Activated B cell treated with CpG ODN at 0.5 μM for 24 hours (primary cell): ENCODE data around the gene RPN1. TPM values are rescaled to one million over a fixed set of nuclear protein-coding genes. Genes with fewer than 3 reads are reported as not detected.

Experiments used
- ATAC-seq: fragments of 200-7000 bp; cut with Tn5 transposase; one replicate; pipeline ENCODE4 v1.10.0; 2021; ENCODE audit warnings: low read depth, mild to moderate bottlenecking, moderate library complexity
- CTCF ChIA-PET: fragments of 350-600 bp; sonication (Branson Sonifier 250); formaldehyde crosslinking; loops from one replicate; lab custom pipeline; 2021; ENCODE audit warnings: antibody characterized with exemption; lab: Charles Lee
- POLR2A ChIA-PET: fragments of 350-600 bp; sonication (Branson Sonifier 250); formaldehyde crosslinking; loops from one replicate; lab custom pipeline; 2021; ENCODE audit warnings: antibody characterized with exemption; lab: Charles Lee
- DNase-seq: peaks from one replicate; pipeline ENCODE4 v3.0.0; 2022
- H3K27ac Mint-ChIP-seq: one replicate; pipeline ENCODE4 v1.8.0; 2020; ENCODE audit warnings: mixed read lengths
- H3K27me3 Mint-ChIP-seq: one replicate; pipeline ENCODE4 v1.8.0; 2021; ENCODE audit warnings: mixed read lengths
- H3K36me3 Mint-ChIP-seq: one replicate; pipeline ENCODE4 v1.8.0; 2021; ENCODE audit warnings: low read depth, mixed read lengths
- H3K4me1 Mint-ChIP-seq: one replicate; pipeline ENCODE4 v1.8.0; 2021; ENCODE audit warnings: mixed read lengths
- H3K4me3 Mint-ChIP-seq: one replicate; pipeline ENCODE4 v1.8.0; 2020; ENCODE audit warnings: mild to moderate bottlenecking, mixed read lengths
- H3K9me3 Mint-ChIP-seq: one replicate; pipeline ENCODE4 v1.8.0; 2020; ENCODE audit warnings: mixed read lengths
- intact Hi-C: fragments of 100-400 bp; cut with micrococcal nuclease; formaldehyde crosslinking; loops from one replicate; pipeline ENCODE4 v1.15.1; 2024
- total RNA-seq: library from RNA; stranded (reverse); gene quantifications from 2 replicates; pipeline ENCODE4 v1.2.3, GENCODE V29; 2022
- TF ChIP-seq, protein P1 (sequence below): fragments of 200-600 bp; IDR thresholded peaks from one replicate; pipeline ENCODE4 v1.8.0; 2022; ENCODE audit warnings: antibody characterized with exemption, mild to moderate bottlenecking

Gene RPN1
- total RNA-seq, 1 donor from 2014 or later, result 93.4 TPM

DNA sequence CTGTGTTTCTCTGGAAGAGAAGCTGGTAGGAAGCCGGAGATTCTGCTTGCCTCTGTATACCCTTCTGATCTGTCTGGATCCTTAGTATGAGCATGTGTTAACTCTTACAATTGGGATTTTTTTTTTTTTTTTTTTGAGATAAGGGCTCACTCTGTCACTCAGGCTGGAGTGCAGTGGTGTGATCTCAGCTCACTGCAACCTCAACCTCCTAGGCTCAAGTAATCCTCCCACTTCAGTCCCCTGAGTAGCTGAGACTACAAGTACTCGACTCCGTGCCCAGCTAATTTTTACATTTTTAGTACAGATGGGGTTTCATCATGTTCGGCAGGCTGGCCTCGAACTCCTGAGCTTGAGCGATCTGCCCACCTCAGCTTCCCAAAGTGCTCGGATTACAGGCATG is 44.5 kb downstream of the RPN1 start:
- ATAC-seq (no peak), DNase-seq (no peak)
- POLR2A ChIA-PET, result no interaction called here
- Mint-ChIP-seq H3K4me3 (no peak overlapping the region), H3K27ac (no peak overlapping the region), H3K27me3 (no peaks in the 10 kb centered on the region), H3K9me3 (no peaks in the 10 kb centered on the region), H3K36me3 (no peaks in the 10 kb centered on the region), H3K4me1 (peaks cover 2% of the 10 kb centered on the region)
- intact Hi-C loops, result loop anchor here (5.0 kb wide), 1 partner anchor 114 kb away; the partner anchor contains the start of gene GATA2
- CTCF ChIA-PET, result interaction anchor here (1.8 kb wide), 1 partner anchor 181 kb away, joined by 5 read pairs; no protein-coding TSS in a partner anchor
- TF ChIP-seq, protein P1, sequence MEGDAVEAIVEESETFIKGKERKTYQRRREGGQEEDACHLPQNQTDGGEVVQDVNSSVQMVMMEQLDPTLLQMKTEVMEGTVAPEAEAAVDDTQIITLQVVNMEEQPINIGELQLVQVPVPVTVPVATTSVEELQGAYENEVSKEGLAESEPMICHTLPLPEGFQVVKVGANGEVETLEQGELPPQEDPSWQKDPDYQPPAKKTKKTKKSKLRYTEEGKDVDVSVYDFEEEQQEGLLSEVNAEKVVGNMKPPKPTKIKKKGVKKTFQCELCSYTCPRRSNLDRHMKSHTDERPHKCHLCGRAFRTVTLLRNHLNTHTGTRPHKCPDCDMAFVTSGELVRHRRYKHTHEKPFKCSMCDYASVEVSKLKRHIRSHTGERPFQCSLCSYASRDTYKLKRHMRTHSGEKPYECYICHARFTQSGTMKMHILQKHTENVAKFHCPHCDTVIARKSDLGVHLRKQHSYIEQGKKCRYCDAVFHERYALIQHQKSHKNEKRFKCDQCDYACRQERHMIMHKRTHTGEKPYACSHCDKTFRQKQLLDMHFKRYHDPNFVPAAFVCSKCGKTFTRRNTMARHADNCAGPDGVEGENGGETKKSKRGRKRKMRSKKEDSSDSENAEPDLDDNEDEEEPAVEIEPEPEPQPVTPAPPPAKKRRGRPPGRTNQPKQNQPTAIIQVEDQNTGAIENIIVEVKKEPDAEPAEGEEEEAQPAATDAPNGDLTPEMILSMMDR, result no peak

DNA sequence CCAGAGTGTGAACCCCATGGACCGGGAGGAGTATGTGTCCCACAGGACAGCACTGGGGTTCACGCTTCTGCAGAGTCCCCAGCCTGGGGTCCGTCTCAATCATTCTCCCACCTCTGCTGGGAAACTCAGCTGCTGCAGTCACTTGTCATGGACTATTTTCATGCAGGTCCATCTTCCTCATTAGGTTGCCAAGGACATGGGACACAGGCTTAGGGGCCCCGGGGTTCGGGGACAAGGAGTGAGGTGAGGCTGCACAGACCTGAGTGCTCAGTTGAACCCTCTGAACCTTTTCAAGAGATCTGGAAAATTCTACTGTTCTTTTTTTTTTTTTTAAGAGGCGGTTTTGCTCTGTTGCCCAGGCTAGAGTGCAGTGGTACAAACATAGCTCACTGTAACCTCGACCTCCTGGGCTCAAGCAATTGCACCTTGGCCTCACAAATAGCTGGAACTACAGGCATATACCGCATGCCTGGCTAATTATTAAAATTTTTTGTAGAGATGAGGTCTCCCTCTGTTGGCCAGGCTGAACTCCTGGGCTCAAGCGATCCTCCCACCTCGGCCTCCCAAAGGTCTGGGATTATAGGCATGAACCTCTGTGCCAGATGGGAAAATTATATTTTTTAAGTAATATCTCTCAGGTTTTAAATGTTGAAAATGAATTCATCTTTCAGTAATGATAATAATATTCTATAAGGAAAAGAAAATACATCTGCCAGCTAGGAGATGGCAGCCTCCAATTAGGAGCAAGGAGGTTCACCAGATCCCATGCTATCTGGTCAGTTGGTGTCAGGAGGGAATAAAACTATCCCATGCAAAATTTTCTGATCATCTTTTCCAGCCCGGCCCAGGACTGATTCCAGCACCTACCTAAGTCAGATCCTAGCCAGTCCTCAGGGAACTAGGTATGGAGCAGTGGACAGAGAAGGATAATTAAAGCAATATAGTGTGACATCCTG is 45.2 kb downstream of the RPN1 start:
- no peak for ATAC-seq
- Mint-ChIP-seq H3K36me3 (no peaks in the 10 kb centered on the region), H3K27ac (no peak overlapping the region), H3K9me3 (no peaks in the 10 kb centered on the region), H3K4me1 (peaks cover 2% of the 10 kb centered on the region), H3K27me3 (no peaks in the 10 kb centered on the region), H3K4me3 (no peak overlapping the region)
- TF ChIP-seq, protein P1, result no peak
- no peak for DNase-seq
- CTCF ChIA-PET, result interaction anchor here (1.3 to 1.9 kb wide), 3 partner anchors 12 to 181 kb away, joined by 4 to 5 read pairs (median 5); no protein-coding TSS in a partner anchor
- POLR2A ChIA-PET, result no interaction called here
- intact Hi-C loops, result loop anchor here (5.0 kb wide), 1 partner anchor 113 kb away; the partner anchor contains the start of gene GATA2

DNA sequence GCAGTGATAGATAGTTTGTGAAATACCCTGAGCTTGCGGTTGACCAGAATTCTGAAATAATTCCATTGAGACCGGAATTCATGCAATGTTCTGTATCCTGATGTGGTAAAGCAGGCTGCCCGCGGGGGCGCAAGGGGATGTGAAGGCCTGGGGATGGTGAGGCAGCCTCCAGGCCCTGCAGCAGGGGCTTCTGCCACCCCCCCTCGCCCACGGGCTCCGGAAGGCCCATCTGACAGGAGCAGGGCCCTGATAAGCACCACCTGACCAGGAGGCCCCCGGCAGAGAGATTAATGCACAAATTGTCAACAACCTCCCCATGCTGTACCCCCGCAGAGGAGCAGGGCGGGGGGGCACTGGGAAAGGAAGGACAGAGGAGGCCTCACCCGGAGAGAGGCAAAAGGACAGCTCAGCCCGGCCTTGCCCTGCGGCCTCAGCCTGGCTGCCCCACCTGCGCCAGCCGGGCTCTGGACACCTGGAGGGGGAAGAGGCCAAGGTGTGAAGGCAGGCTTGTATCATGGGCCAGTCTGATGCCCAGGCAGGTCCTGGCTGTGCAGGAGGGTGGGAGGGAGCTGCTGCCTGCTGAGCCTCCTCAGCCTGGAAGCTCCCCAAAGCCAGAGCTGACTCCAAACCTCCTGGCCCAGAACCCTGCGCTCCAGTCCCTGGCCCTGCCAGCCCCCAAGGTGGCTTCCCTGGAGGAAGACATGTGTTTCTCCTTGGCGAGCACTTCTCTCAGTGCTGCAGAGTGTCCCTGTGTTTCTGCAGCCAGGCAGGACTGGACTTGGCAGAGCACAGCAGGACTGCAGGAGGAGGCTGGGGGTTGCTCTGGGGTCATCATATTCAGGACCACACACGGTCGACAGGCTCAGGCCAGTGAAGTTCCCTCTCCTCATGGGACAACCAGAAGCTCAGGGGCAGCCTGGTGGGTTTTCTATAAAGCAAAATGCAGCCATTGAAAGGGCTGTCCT is 46.5 kb downstream of the RPN1 start:
- ChIA-PET CTCF (interaction anchor here (1.3 to 1.9 kb wide), 2 partner anchors 13 to 178 kb away, joined by 4 to 5 read pairs; no protein-coding TSS in a partner anchor), POLR2A (no interaction called here)
- intact Hi-C loops, result no loop called here
- Mint-ChIP-seq H3K4me1 (peaks cover 2% of the 10 kb centered on the region), H3K4me3 (no peak overlapping the region), H3K27ac (no peak overlapping the region), H3K36me3 (no peaks in the 10 kb centered on the region), H3K9me3 (no peaks in the 10 kb centered on the region), H3K27me3 (no peaks in the 10 kb centered on the region)
- ATAC-seq (no peak), DNase-seq (no peak)
- TF ChIP-seq, protein P1, result no peak

DNA sequence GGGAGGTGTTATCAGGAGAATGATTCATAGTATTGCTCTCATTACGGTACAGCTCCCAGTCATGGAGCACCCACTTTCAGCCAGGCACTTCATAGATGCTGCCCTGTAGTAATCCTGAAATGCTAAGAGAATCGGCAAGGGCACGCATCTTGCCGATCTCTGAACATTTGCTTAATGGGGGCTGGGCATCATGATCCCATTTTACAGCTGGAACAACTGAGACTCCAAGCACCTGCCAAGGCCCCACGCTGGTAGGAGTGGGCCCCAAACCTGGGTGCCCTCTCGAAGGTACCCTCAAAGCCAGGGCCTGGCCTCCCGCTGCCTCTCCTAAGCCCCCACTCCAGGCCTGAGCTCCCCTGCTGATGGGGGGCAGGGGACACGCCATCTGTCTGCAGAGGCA is 47.3 kb downstream of the RPN1 start:
- intact Hi-C loops, result no loop called here
- Mint-ChIP-seq H3K4me3 (no peak overlapping the region), H3K27me3 (no peaks in the 10 kb centered on the region), H3K9me3 (no peaks in the 10 kb centered on the region), H3K4me1 (no peaks in the 10 kb centered on the region), H3K36me3 (no peaks in the 10 kb centered on the region), H3K27ac (no peak overlapping the region)
- ATAC-seq (no peak), DNase-seq (no peak)
- POLR2A ChIA-PET, result no interaction called here
- TF ChIP-seq, protein P1, result no peak
- CTCF ChIA-PET, result no interaction called here
